GM19452 (cell line): ENCODE data around the gene SPTLC3.

Experiments used
- ATAC-seq: cut with Tn5 transposase; IDR thresholded peaks from one replicate; pipeline ENCODE4 v1.9.1; 2021; ENCODE audit not compliant: unreplicated experiment

Gene SPTLC3

GRCh38 chr20:13174402-13174801, 165.6 kb downstream of the SPTLC3 start:
- ATAC-seq = no peak

GRCh38 chr20:13180986-13181889, 172.5 kb downstream of the SPTLC3 start:
- no peak for ATAC-seq

- ATAC-seq = no peak
These were observed 174.2 kb downstream of the SPTLC3 start for GRCh38 chr20:13183005-13183404.

- ATAC-seq = no peak
These were observed 177.4 kb downstream of the SPTLC3 start for GRCh38 chr20:13186043-13186774.

- no peak for ATAC-seq
These were observed 179.1 kb downstream of the SPTLC3 start for GRCh38 chr20:13187899-13188298.

- no peak for ATAC-seq
These were observed 190.5 kb downstream of the SPTLC3 start for GRCh38 chr20:13199279-13199678.

- no peak for ATAC-seq
These were observed 192.2 kb downstream of the SPTLC3 start for GRCh38 chr20:13200767-13201500.

- no peak for ATAC-seq
These were observed 193.8 kb downstream of the SPTLC3 start for GRCh38 chr20:13202565-13202964.

- ATAC-seq = no peak
These were observed 196.7 kb downstream of the SPTLC3 start for GRCh38 chr20:13205425-13205824.

GRCh38 chr20:13205848-13206434, 197.2 kb downstream of the SPTLC3 start:
- no peak for ATAC-seq

- ATAC-seq = no peak
These were observed 198.2 kb downstream of the SPTLC3 start for GRCh38 chr20:13207016-13207415.

GRCh38 chr20:13211956-13212618, 203.3 kb downstream of the SPTLC3 start:
- ATAC-seq = no peak

GRCh38 chr20:13212750-13213149, 204.0 kb downstream of the SPTLC3 start:
- ATAC-seq = no peak

GRCh38 chr20:13213335-13213734, 204.6 kb downstream of the SPTLC3 start:
- no peak for ATAC-seq

GRCh38 chr20:13216533-13216932, 207.8 kb downstream of the SPTLC3 start:
- no peak for ATAC-seq
